DOHH2 (cell line): ENCODE measurements around the gene TBCK.

Experiments used
- H3F3A ChIP-seq: fragments of 200-600 bp; sonication (generic), shearing (Covaris generic); 2 replicates; pipeline ENCODE4 v1.6.0; 2016; ENCODE audit warnings: antibody characterized with exemption, mild to moderate bottlenecking; ENCODE audit not compliant: control insufficient read depth, insufficient read depth
- H3K27ac ChIP-seq: fragments of 200-600 bp; sonication (generic); 2 replicates; pipeline ENCODE4 v1.5.1; 2014; ENCODE audit warnings: low read depth, mild to moderate bottlenecking, low read length, moderate library complexity
- H3K27me3 ChIP-seq: fragments of 200-600 bp; sonication (generic); 2 replicates; pipeline ENCODE4 v1.6.1; 2014; ENCODE audit warnings: mild to moderate bottlenecking, low read length, mixed read lengths; ENCODE audit not compliant: control insufficient read depth
- H3K36me3 ChIP-seq: fragments of 200-600 bp; sonication (generic); 2 replicates; pipeline ENCODE4 v1.6.1; 2014; ENCODE audit warnings: mild to moderate bottlenecking, low read length, moderate library complexity, mixed read lengths; ENCODE audit not compliant: control insufficient read depth
- H3K4me1 ChIP-seq: fragments of 200-600 bp; sonication (generic); 2 replicates; pipeline ENCODE4 v1.6.1; 2014; ENCODE audit warnings: mild to moderate bottlenecking, low read length, mixed read lengths; ENCODE audit not compliant: control insufficient read depth
- H3K4me2 ChIP-seq: fragments of 200-600 bp; sonication (generic); 2 replicates; pipeline ENCODE4 v1.6.0; 2014; ENCODE audit warnings: mild to moderate bottlenecking, low read length, moderate library complexity
- H3K4me3 ChIP-seq: fragments of 200-600 bp; sonication (generic); 2 replicates; pipeline ENCODE4 v1.5.1; 2014; ENCODE audit warnings: mild to moderate bottlenecking, low read length, mixed read lengths
- H3K79me2 ChIP-seq: fragments of 200-600 bp; sonication (generic); 2 replicates; pipeline ENCODE4 v1.6.1; 2014; ENCODE audit warnings: mild to moderate bottlenecking, low read length, mixed read lengths; ENCODE audit not compliant: control insufficient read depth
- H3K9me2 ChIP-seq: fragments of 200-600 bp; sonication (generic); replicated peaks from 2 replicates; pipeline ENCODE4 v1.6.1; 2014; ENCODE audit warnings: mild to moderate bottlenecking, low read length, mixed read lengths; ENCODE audit not compliant: control insufficient read depth
- H3K9me3 ChIP-seq: fragments of 200-600 bp; sonication (generic); 2 replicates; pipeline ENCODE4 v1.6.1; 2014; ENCODE audit warnings: antibody characterized with exemption, low read length, mixed read lengths; ENCODE audit not compliant: control insufficient read depth, insufficient read depth
- H4K20me1 ChIP-seq: fragments of 200-600 bp; sonication (generic); 2 replicates; pipeline ENCODE4 v1.6.0; 2014; ENCODE audit warnings: low read depth, mild to moderate bottlenecking, antibody characterized with exemption, low read length, moderate library complexity; ENCODE audit not compliant: control insufficient read depth, insufficient read depth
- CTCF ChIP-seq: fragments of 200-600 bp; sonication (generic); IDR thresholded peaks from one replicate; pipeline ENCODE4 v1.5.1; 2014; ENCODE audit warnings: antibody characterized with exemption, mild to moderate bottlenecking, low read depth, low read length; ENCODE audit not compliant: poor library complexity, severe bottlenecking
- EZH2phosphoT487 ChIP-seq: fragments of 200-600 bp; sonication (generic); IDR thresholded peaks from 2 replicates; pipeline ENCODE4 v1.6.1; 2017; ENCODE audit warnings: borderline replicate concordance, mild to moderate bottlenecking, antibody characterized with exemption, low read length, moderate library complexity, mixed read lengths

Gene TBCK

DNA sequence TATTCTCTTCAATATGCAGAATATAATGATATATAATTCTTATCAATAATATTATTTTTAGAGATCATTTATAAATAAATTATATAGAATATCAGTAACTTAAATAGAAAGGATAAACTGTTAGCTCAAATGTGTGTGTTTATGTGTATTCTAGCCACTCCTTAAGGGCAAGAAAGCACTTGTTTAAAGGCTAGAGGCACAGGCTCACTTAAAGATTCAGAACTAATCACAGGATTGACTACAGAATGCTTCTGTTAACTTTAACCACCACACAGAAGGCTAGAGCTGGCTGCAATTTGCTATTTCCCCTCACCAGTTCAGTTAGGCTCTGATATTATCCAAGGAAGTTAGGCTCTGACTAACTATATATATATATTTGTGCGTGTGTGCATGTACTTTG lies 69.6 kb downstream of the TBCK start:
- Histone ChIP-seq H3F3A (no peaks in the 10 kb centered on the region), H3K4me2 (no peak overlapping the region), H3K9me3 (no peaks in the 10 kb centered on the region), H4K20me1 (no peaks in the 10 kb centered on the region), H3K9me2 (no peaks in the 10 kb centered on the region), H3K4me3 (no peak overlapping the region), H3K4me1 (no peaks in the 10 kb centered on the region), H3K27ac (no peak overlapping the region), H3K79me2 (no peaks in the 10 kb centered on the region), H3K27me3 (no peaks in the 10 kb centered on the region), H3K36me3 (peaks cover 3% of the 10 kb centered on the region)
- no peak for TF ChIP-seq CTCF
- no peak for TF ChIP-seq EZH2phosphoT487

- Histone ChIP-seq H3K27ac (no peak overlapping the region), H3K9me3 (no peaks in the 10 kb centered on the region), H3K4me1 (no peaks in the 10 kb centered on the region), H3K36me3 (no peaks in the 10 kb centered on the region; the same call in none of the 2 replicates), H3K79me2 (no peaks in the 10 kb centered on the region), H4K20me1 (no peaks in the 10 kb centered on the region), H3K4me3 (no peak overlapping the region), H3F3A (no peaks in the 10 kb centered on the region), H3K9me2 (no peaks in the 10 kb centered on the region), H3K4me2 (no peak overlapping the region), H3K27me3 (no peaks in the 10 kb centered on the region)
- TF ChIP-seq CTCF = no peak
- TF ChIP-seq EZH2phosphoT487 = no peak
Measured at GRCh38 chr4:106245176-106245575, 70.8 kb downstream of the TBCK start.

DNA sequence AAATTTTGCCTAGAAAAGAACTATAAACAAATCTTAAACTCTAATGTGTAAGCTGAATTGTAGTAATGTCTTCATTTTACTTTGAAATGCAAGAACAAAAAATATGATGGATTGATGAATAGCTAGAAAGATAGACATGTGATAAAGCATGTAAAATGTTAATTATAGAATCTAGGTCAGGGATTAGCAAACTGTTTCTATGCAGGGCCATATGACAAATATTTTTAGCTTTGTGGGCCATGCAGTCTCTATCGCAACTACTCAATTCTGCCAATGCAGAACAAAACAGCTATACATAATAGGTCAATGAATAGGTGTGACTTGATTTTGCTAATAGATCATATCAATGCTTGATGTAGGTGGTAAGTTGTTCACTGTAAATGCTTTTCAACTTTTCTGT lies 75.3 kb downstream of the TBCK start:
- Histone ChIP-seq H4K20me1 (no peaks in the 10 kb centered on the region), H3K4me1 (no peaks in the 10 kb centered on the region), H3K79me2 (no peaks in the 10 kb centered on the region), H3K4me2 (no peak overlapping the region), H3K9me2 (no peaks in the 10 kb centered on the region), H3K4me3 (no peak overlapping the region), H3K27ac (no peak overlapping the region), H3K9me3 (no peaks in the 10 kb centered on the region), H3F3A (no peaks in the 10 kb centered on the region), H3K36me3 (no peaks in the 10 kb centered on the region; the same call in 1 of the 2 replicates), H3K27me3 (no peaks in the 10 kb centered on the region)
- TF ChIP-seq CTCF = no peak
- TF ChIP-seq EZH2phosphoT487 = no peak
